SH-SY5Y (cell line): Measurements from ENCODE around the gene TRPC3.

Source experiments
- GATA2 ChIP-seq: IDR thresholded peaks from 2 replicates; pipeline ENCODE4 v1.6.1; 2011; ENCODE audit warnings: mild to moderate bottlenecking, low read depth, low read length
- GATA3 ChIP-seq: IDR thresholded peaks from 2 replicates; pipeline ENCODE4 v1.6.1; 2011; ENCODE audit warnings: low read depth, mild to moderate bottlenecking, low read length, moderate library complexity

Gene TRPC3

DNA sequence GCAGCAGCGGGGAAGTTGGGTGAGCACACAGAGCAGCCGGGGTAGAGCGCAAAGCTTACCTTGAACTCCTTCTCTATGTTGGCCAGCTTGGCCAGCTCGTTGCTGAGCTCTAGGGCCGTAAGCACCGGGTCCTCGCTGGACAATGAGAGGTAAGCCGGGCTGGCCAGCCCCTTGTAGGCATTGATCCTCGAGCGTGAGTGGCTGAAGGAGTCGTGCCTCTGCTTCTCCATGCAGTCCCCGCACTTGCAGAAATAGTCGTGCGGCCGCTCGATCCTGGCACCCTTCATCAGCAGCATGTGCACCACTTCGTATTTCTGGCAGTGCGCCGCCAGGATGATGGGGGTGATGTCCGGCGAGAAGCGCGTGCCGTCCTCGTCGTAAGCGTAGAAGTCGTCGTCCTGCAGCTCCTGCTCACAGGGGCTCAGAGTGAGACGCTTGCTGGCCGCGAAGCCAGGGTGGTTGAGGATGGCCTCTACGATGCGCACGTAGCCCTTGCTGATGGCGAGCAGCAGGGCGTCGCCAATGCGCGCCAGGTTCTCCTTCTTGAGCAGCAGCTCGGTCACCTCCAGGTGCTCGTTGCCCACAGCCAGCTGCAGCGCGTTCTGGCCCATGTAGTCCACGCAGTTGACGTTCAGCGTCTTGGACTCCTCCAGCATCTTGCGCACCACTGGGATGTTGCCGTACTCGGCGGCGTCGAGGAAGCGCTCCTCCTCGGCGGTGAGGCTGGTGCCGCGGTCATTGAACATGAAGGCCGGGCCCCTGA lies 19.5 kb downstream of the TRPC3 start:
- no peak for TF ChIP-seq GATA3
- no peak for TF ChIP-seq GATA2

DNA sequence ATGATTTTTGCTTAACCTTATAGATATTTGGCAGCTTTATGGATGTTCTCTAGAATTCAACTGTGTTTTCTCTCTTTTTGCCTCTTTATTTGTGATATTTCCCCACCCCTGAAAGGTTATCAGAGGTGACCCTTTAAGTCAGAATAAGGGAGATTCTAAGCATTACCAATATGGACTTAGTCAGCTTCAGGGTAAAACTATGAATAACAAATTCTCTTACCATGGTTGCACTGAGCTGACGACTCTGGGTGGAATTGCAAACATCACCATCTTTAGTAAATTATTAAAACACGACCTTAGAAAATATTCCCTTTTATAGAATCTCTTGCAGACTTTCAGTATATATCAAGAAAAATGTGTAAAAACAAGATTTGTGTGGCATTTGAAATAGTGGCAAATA lies 21.6 kb downstream of the TRPC3 start:
- no peak for TF ChIP-seq GATA2
- TF ChIP-seq GATA3: no peak

DNA sequence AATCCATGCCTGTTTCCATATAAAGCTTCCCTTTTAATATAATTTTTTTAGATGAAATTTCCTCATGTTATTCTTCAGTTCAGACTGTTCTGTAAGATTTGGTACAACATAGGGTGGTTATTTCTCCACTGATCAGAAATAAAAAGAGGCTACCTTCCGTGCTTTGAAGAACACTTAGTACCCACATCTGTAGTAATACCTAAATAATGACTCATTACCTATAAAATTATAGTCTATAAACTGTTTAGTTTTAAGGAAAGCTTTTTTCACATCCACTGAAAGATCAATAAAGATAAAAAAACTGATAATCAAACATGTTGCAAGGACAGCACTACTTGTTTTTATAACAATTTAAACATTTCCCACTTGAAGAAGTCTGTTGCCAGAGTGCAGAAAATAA lies 23.9 kb downstream of the TRPC3 start:
- no peak for TF ChIP-seq GATA3
- no peak for TF ChIP-seq GATA2

- no peak for TF ChIP-seq GATA3
- TF ChIP-seq GATA2: no peak
These were observed 28.6 kb downstream of the TRPC3 start for GRCh38 chr4:121923306-121923705.

DNA sequence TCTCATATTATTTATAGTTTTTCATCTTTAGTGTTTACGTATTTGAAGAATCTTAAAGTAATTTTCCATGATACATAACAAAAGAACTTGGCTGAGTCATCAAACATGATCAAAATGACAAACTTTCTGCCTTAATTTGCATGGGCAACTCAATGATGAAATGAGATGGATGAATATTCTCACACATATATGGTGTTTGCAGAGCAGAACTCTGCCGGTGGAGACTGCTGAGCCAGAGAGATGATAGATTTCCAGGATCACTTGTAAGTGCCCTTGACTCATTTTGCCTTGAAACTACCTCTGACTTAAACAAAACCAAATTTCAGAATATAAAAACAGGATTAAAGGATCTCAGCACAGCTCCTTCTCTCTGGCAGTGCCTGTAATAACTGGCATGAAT lies 38.2 kb downstream of the TRPC3 start:
- TF ChIP-seq GATA3 (no peak), GATA2 (no peak)

- TF ChIP-seq GATA2 (no peak), GATA3 (no peak)
These were observed 43.5 kb downstream of the TRPC3 start for GRCh38 chr4:121908346-121908745.

DNA sequence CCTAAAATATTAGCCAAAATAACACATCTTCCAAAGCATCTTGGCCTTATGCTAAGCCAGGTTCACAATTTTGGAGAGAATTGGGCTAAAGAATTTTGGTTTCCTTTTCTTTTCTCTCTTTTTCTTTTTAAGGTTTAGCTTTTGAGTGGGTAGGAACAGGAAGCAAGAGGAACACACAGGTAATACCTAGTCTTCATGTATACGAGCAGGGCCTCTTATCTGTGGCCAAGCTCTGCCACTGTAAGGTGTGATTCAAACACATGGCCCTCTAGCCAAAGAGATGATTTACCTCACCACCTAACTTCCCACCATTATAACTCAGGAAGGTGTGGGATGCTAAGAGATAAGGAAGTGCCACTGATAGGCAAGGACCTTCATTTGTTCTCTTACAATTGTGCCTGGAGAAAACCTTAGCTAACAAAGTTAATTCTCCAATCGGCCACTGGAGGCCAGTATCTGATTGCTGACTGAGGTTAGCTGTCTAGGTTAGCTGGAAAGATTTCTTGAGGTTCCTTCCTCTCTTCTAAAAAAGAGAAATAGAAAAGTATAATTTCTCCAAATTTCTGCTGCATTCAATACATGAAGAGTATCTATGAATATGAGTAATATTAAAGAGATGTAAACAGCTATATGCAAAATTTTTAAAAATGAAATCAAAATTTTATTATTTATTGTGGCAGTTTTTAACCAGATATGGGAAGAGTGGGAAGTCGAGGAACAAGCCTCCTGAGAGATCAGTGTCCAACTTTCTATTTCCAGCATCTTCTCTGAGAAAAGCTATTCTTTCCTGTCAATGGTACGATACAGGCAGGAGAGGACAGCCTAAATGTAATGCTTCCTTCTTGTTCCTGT lies 51.5 kb downstream of the TRPC3 start:
- TF ChIP-seq GATA3 (no peak), GATA2 (no peak)

DNA sequence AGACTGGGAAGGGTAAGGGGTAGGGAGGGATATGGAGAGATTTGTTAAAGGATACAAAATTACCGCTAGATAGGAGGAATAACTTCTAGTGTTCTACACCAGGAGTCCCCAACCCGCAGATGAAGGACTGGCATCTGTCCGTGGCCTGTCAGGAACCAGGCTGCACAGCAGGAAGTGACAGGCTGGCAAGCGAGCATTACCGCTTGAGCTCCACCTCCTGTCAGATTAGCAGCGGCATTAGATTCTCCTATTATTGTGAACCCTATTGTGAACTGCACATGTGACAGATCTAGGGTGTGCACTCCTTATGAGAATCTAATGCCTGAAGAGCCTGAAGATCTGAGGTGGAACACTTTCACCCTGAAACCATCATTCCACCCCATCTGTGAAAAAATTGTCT lies 53.7 kb downstream of the TRPC3 start:
- TF ChIP-seq GATA3: no peak
- no peak for TF ChIP-seq GATA2

DNA sequence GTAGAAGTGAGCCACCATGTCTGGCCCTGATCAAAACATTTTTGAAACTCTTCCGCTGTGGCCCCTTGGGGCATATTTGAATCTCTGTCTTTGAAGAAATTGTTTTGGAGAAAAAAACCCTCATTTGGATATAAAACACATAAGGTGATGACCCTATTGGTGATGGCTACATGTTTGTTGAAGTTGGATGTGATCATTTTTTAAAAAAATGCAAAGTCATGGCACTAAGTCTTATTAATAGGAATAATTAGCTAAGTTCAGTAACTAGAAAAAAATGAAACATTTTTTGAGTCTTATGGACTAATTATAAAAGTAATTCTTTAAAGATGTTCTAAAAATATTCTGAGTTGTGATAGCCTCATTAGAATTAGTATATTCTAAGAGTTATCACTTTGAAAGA lies 63.7 kb downstream of the TRPC3 start:
- TF ChIP-seq GATA2: no peak
- no peak for TF ChIP-seq GATA3

GRCh38 chr4:121885115-121885514 lies 66.7 kb downstream of the TRPC3 start:
- no peak for TF ChIP-seq GATA3
- no peak for TF ChIP-seq GATA2

DNA sequence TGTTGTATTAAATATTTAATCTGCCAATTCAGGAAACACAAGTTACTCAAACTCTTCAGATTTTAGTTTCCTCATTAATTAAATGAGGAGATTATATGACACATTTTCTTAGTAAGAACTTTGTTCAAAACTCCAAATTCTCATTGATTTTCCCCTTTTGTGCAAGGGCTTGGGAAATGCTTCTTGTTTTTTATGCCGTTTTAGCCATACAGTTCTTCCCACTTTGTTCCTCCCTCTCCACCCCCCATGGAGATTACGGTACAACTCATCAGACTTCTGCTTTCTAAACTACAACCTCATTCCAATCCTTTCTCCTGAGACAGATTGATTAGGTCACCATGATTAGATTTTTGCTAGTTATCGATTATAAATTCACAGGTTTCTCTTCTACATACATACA lies 70.7 kb downstream of the TRPC3 start:
- TF ChIP-seq GATA3 (no peak), GATA2 (no peak)

GRCh38 chr4:121879135-121879534 lies 72.7 kb downstream of the TRPC3 start:
- TF ChIP-seq GATA2: no peak
- no peak for TF ChIP-seq GATA3

DNA sequence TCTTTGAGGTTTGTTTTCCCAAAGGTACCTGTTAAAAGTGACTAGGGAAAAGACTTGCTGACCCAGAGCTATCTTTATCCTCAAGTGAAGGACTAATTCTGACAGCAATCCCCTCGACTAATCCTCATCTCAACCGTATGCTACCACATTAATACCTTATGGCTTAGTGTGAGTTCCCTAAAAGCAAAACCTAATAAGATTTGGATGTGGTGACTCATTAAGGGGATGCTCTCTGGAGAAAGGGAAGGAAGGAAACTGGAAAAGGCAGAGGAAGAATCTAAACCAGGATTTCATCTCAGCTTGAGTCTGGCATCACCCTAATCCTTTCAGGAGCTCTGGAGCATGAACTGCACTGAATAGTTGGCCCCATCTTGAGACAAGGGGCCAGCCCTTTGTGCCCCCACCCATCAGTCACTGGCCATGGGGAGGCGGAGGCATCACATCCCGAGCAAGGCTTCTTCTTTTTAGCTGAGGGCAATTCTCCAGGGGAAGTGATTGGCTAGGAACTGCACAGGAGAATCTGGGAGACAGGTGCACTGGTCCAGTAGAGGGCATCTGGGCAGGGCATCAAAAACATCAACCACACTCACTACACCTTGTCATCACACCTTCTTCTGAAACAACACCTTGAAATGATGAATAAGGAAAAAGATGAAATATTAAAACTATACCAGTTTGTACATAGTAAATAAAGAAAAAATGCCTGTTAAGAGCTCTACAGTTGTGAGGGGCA lies 74.7 kb downstream of the TRPC3 start:
- no peak for TF ChIP-seq GATA3
- TF ChIP-seq GATA2: no peak

- TF ChIP-seq GATA2 (no peak), GATA3 (no peak)
These were observed 75.8 kb downstream of the TRPC3 start for GRCh38 chr4:121876070-121876469.

DNA sequence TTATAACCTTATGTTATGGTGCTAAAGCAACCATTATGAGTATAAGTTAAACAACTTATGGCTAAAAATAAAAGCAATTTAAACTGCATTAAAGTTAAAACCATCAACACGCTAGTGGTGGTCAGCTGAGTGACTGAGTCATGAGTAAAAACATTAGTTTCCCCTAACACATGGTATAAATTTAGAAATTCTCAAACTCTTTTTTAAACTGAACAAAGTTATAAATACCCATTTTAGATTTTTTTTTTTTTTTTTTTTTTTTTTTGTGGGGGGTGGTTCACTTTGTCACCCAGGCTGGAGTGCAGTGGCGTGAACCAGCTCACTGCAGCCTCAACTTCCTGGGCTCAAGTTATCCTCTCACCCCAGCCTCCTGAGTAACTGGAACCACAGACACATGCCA lies 76.2 kb downstream of the TRPC3 start:
- no peak for TF ChIP-seq GATA3
- TF ChIP-seq GATA2: no peak
